GM23248 (cell line): ENCODE data around the gene SLC45A1.

ENCODE experiments used
- EZH2 ChIP-seq: fragments of 200-600 bp; sonication (generic); IDR thresholded peaks from 2 replicates; pipeline ENCODE4 v1.6.1; 2018; ENCODE audit warnings: antibody characterized with exemption, mild to moderate bottlenecking; ENCODE audit not compliant: insufficient read depth, poor library complexity, severe bottlenecking
- EZH2phosphoT487 ChIP-seq: fragments of 200-600 bp; sonication (generic); IDR thresholded peaks from 2 replicates; pipeline ENCODE4 v1.6.1; 2018; ENCODE audit warnings: antibody characterized with exemption, moderate library complexity, mild to moderate bottlenecking, low read depth; ENCODE audit not compliant: insufficient read depth

- no peak for TF ChIP-seq EZH2
- TF ChIP-seq EZH2phosphoT487 = no peak
Observed at GRCh38 chr1:8321612-8322011, 3.7 kb downstream of the SLC45A1 start.
